Lower leg skin (tissue), 3 donors: ENCODE measurements around the gene BTN3A1.

Experiments
- POLR2A ChIP-seq, 2 donors: fragments of 450-650 bp; IDR thresholded peaks; one replicate each; pipeline ENCODE4 v1.6.1; 2016 to 2017; ENCODE audit warnings: antibody characterized with exemption in 2 of 2, mild to moderate bottlenecking in 1 of 2, moderate library complexity in 1 of 2
- TF ChIP-seq, protein P1 (sequence below), 3 donors: fragments of 450-650 bp; IDR thresholded peaks; one replicate each; pipeline ENCODE4 v1.5.1; 2016; ENCODE audit warnings: antibody characterized with exemption in 3 of 3, mild to moderate bottlenecking in 3 of 3, moderate library complexity in 2 of 3

DNA sequence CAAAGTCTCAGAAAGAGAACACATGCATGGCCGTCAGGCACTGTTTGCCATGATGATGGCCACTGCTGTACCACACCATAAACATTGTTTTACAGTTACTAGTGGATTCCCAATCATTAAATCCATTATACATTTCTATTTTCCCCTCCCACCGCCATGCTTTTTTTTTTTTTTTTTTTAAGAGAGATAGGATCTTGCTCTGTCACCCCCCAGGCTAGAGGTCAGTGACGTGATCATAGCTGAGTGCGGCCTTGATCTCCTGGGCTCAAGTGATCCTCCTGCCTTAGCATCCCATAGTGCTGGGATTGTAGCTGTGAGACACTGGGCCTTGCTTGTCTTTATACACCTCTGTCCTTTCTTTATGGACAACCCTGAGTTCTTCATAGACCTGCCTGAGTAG lies 33.9 kb downstream of the BTN3A1 start:
- TF ChIP-seq POLR2A (IDR thresholded peaks at IDR 0.05), result no peak
- TF ChIP-seq, protein P1, sequence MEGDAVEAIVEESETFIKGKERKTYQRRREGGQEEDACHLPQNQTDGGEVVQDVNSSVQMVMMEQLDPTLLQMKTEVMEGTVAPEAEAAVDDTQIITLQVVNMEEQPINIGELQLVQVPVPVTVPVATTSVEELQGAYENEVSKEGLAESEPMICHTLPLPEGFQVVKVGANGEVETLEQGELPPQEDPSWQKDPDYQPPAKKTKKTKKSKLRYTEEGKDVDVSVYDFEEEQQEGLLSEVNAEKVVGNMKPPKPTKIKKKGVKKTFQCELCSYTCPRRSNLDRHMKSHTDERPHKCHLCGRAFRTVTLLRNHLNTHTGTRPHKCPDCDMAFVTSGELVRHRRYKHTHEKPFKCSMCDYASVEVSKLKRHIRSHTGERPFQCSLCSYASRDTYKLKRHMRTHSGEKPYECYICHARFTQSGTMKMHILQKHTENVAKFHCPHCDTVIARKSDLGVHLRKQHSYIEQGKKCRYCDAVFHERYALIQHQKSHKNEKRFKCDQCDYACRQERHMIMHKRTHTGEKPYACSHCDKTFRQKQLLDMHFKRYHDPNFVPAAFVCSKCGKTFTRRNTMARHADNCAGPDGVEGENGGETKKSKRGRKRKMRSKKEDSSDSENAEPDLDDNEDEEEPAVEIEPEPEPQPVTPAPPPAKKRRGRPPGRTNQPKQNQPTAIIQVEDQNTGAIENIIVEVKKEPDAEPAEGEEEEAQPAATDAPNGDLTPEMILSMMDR (IDR thresholded peaks at IDR 0.05), result no peak
